Ovary (tissue), 9 donors: ENCODE data around the gene SPA17. TPM values are rescaled to one million over a fixed set of nuclear protein-coding genes. Genes with fewer than 3 reads are reported as not detected.

Source experiments
- DNase-seq, 5 donors: peaks; one replicate each; pipeline ENCODE4 v3.0.0-alpha.2; 2019 to 2020
- H3K27ac ChIP-seq, 2 donors: fragments of 200-600 bp; one replicate each; pipeline versions ENCODE4 v1.5.1 to v1.8.0; 2019 to 2022
- H3K27me3 ChIP-seq: fragments of 200-600 bp; one replicate; pipeline ENCODE4 v1.8.0; 2022
- H3K36me3 ChIP-seq: fragments of 200-600 bp; sonication (generic); one replicate; pipeline ENCODE4 v1.5.1; 2019
- H3K4me1 ChIP-seq: one replicate; pipeline ENCODE4 v1.8.1; 2013; ENCODE audit warnings: mild to moderate bottlenecking, moderate library complexity; ENCODE audit not compliant: insufficient read depth
- H3K4me3 ChIP-seq: fragments of 200-600 bp; sonication (generic); one replicate; pipeline ENCODE4 v1.5.1; 2017
- H3K9me3 ChIP-seq, 2 donors: fragments of 200-600 bp in 1 of 2; sonication (generic) in 1 of 2; one replicate each; pipeline versions ENCODE4 v1.5.1 to v1.8.1; 2013 to 2019; ENCODE audit warnings: mild to moderate bottlenecking in 1 of 2, moderate library complexity in 1 of 2
- EP300 ChIP-seq: sonication (generic); formaldehyde crosslinking; IDR thresholded peaks from one replicate; pipeline ENCODE4 v1.6.1; 2017; ENCODE audit warnings: antibody characterized with exemption
- POLR2A ChIP-seq: fragments of 450-650 bp; IDR thresholded peaks from one replicate; pipeline ENCODE4 v1.6.1; 2017; ENCODE audit warnings: antibody characterized with exemption, mild to moderate bottlenecking, moderate library complexity
- WGBS, 3 donors: extraction: QIAGEN DNeasy Blood & Tissue Kit in 1 of 3; methylation state at CpG; one replicate each; pipeline versions ENCODE4 v1.1.5 to v1.1.7; 2013 to 2017; 5-methylcytosine and 5-hydroxymethylcytosine counted together
- intact Hi-C, 4 donors: fragments of 100-400 bp; cut with DNase I; formaldehyde crosslinking; loops; one replicate each; pipeline versions ENCODE4 v1.11.0 to v1.15.1; 2022 to 2023
- polyA plus RNA-seq, 2 donors: library from polyadenylated mRNA; stranded (reverse); fragments of 200-250 nt in 1 of 2; fragments of 350-450 nt in 1 of 2; fragmentation: Illumina TruSeq in 1 of 2; extraction: RNeasy Lipid Tissue Mini Kit (QIAGEN cat#74804) in 1 of 2; gene quantifications; one replicate each; pipeline ENCODE4 v1.2.3, GENCODE V29; 2013 to 2014
- total RNA-seq, 7 donors: library from RNA; depleted of rRNA in 2 of 7; stranded (reverse); fragments of >200 nt in 2 of 7; fragmentation: NEBNext Ultra II Directional in 3 of 7; extraction: Animal tissue kit (Norgen Biotek cat#: 25700) in 3 of 7; gene quantifications; one replicate each; pipeline versions ENCODE4 v1.1.0 to v1.2.4, GENCODE V29; 2016 to 2023
- TF ChIP-seq, protein P1 (sequence below), 3 donors: fragments of 450-650 bp in 2 of 3; fragments of 200-600 bp in 1 of 3; IDR thresholded peaks; one replicate each; pipeline versions ENCODE4 v1.5.1 to v1.8.0; 2016 to 2022; ENCODE audit warnings: antibody characterized with exemption in 3 of 3, mild to moderate bottlenecking in 1 of 3
- donor health status: DM: no; HTN: no; CAD: no; lungs with moderate emphysema.
- donor health status: DM: no; HTN: no; CAD: no.
- donor health status: Bipolar disorder and iron deficiency.
- donor health status: DM: yes; HTN: yes; CAD: no.
- donor health status: DM: no; HTN: no; CAD: no.
- donor health status: DM: yes; HTN: yes; CAD: no.

SPA17 gene
- total and polyA plus RNA-seq, 9 donors: 1.3 to 30.1 (median 3.0) TPM

DNA sequence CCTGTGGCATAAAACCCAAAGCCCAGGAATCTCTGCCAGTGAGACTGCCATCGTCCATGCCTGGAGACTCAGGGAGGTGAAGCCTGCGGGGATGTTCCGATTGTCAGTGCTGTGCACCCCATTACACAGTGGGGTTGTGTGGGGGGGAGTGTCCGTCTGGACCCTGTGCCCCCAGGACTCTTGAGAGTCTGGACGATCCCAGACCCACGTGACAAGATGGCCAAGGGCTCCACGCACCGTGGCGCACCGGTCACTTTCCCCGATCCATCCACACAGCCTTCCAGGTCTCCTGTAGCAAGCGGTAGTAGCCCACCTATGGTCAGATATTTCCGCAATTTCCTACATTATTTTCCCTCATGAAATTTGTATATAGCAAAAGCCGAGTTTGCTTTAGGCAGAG, 45.1 kb downstream of the SPA17 start:
- intact Hi-C loops: no loop called here
- TF ChIP-seq POLR2A (no peak), EP300 (no peak)
- TF ChIP-seq, protein P1, sequence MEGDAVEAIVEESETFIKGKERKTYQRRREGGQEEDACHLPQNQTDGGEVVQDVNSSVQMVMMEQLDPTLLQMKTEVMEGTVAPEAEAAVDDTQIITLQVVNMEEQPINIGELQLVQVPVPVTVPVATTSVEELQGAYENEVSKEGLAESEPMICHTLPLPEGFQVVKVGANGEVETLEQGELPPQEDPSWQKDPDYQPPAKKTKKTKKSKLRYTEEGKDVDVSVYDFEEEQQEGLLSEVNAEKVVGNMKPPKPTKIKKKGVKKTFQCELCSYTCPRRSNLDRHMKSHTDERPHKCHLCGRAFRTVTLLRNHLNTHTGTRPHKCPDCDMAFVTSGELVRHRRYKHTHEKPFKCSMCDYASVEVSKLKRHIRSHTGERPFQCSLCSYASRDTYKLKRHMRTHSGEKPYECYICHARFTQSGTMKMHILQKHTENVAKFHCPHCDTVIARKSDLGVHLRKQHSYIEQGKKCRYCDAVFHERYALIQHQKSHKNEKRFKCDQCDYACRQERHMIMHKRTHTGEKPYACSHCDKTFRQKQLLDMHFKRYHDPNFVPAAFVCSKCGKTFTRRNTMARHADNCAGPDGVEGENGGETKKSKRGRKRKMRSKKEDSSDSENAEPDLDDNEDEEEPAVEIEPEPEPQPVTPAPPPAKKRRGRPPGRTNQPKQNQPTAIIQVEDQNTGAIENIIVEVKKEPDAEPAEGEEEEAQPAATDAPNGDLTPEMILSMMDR (IDR thresholded peaks at IDR 0.05): no peak
- Histone ChIP-seq H3K9me3 (no peaks in the 10 kb centered on the region), H3K4me1 (no peaks in the 10 kb centered on the region), H3K27ac (no peak overlapping the region), H3K27me3 (no peaks in the 10 kb centered on the region), H3K36me3 (no peaks in the 10 kb centered on the region), H3K4me3 (no peak overlapping the region)
- no peak for DNase-seq
- WGBS, 3 donors: 19 to 30% (median 28%) methylated on average over 14 of the region's 14 CpGs

DNA sequence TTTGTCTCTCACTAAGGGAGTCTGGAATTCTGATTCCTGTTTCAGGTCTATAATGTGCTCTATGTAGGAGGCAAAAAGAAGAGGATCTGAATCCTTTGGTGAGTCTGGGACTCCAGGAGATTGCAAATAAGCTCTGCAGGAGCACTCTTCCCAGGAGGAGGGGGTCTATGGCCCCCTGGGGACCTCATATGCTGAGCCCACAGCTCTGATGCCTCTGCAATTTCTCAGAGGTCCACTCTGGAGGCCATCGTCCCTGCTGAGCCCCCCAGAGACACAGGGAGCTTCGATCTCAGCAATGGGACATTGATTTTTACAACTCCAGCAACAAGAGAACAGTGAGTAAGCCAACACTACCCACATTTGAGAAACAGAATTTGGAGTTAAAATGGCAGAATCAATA, 45.8 kb downstream of the SPA17 start:
- intact Hi-C loops: no loop called here
- H3K36me3 ChIP-seq: no peaks in the 10 kb centered on the region
- H3K4me1 ChIP-seq: no peaks in the 10 kb centered on the region
- TF ChIP-seq, protein P1 (IDR thresholded peaks at IDR 0.05): no peak
- TF ChIP-seq POLR2A (no peak), EP300 (no peak)
- WGBS, 3 donors: 30 to 38% (median 30%) methylated on average over 2 of the region's 2 CpGs
- no peaks in the 10 kb centered on the region for H3K27me3 ChIP-seq
- no peak for DNase-seq
- H3K4me3 ChIP-seq: no peak overlapping the region
- no peak overlapping the region for H3K27ac ChIP-seq
- no peaks in the 10 kb centered on the region for H3K9me3 ChIP-seq

DNA sequence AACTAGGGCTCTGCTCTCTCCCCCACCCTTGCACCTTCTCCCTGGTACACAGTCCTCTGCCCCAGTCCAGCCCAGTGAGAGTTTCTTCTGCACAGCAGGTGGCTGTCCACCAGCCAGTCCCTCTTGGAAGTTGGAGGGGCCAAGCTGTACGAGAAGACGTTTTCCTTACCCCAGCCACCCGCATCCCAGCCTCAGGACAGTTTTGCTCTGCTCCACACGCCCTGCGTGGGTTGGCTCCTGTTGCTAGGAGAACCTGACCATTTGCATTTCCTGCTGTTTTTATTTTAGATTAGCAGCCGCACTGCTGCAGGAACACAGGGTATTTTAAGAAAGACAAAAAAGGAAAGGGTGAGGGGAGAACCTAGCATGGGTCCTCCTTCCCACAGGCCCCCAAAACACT, 48.5 kb downstream of the SPA17 start:
- no peak for DNase-seq
- Histone ChIP-seq H3K4me1 (no peaks in the 10 kb centered on the region), H3K36me3 (no peaks in the 10 kb centered on the region), H3K9me3 (no peaks in the 10 kb centered on the region), H3K27me3 (no peaks in the 10 kb centered on the region), H3K27ac (no peak overlapping the region), H3K4me3 (no peak overlapping the region)
- TF ChIP-seq POLR2A: no peak
- WGBS, 3 donors: 21 to 46% (median 32%) methylated on average over 6 of the region's 6 CpGs
- intact Hi-C loops: no loop called here

DNA sequence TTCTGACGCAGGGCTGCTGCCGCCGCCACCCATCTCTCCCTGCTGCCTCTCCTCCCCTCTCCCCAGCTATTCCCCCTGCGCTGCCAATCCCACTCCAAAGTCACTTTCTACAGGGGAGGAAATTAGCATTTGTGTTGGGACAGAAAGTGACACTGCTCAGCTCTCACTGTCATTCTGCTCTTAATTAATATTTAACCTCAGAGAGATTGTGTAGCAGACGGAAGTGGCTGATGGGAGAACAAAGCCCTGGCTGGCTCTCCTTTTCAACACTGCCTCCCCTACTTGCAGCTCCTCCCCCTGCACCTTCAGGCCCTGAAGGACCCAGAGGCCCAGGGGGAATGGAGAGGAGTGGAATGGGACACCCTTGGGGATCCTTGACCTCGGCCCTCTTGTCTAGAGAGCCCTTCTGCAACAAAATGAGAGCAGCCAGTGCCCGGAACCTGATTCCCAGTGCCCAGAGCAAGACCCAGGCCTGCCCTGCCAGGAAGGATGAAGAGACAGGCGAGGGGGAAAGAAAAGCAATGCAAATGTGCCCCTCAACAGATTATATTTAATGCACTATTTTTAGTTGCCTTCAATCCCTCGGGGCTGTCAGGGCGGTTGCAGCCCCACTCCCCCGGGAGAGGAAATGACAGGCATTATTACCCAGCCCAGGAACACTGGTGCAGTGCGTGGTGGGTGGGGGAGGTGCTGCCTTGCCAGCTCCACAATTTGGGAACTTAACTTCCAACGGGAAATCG, 51.4 kb downstream of the SPA17 start:
- Histone ChIP-seq H3K27me3 (no peaks in the 10 kb centered on the region), H3K4me1 (no peaks in the 10 kb centered on the region), H3K36me3 (no peaks in the 10 kb centered on the region), H3K27ac (no peak overlapping the region), H3K4me3 (no peak overlapping the region), H3K9me3 (no peaks in the 10 kb centered on the region)
- TF ChIP-seq, protein P1 (IDR thresholded peaks at IDR 0.05): no peak
- TF ChIP-seq EP300 (no peak), POLR2A (no peak)
- no peak for DNase-seq
- intact Hi-C loops: no loop called here
- 38 to 39% (median 38%) methylated on average over 14 of the region's 14 CpGs for WGBS, 3 donors

DNA sequence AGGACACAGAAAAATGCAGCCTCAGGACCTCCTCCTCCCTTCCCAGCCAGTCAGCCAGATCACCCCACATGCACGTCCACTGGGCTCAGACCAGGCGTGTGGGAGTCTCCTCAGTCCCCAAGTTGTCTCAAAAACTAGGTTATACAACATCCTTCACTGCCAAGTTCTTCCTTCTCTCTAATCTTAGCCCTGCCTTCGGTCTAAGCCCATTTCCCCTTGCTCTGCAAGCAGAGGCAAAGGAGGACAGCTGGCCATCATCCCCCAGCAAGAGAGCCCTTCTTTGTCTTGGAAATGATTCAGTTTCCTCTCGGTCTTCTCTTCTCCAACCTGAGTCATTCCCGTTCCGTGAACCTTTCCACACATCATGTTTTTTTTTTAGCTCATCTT, 52.0 kb downstream of the SPA17 start:
- no peak overlapping the region for H3K27ac ChIP-seq
- TF ChIP-seq POLR2A (no peak), EP300 (no peak)
- TF ChIP-seq, protein P1 (IDR thresholded peaks at IDR 0.05): no peak
- no peaks in the 10 kb centered on the region for H3K36me3 ChIP-seq
- no peaks in the 10 kb centered on the region for H3K9me3 ChIP-seq
- H3K27me3 ChIP-seq: no peaks in the 10 kb centered on the region
- no peak overlapping the region for H3K4me3 ChIP-seq
- no peaks in the 10 kb centered on the region for H3K4me1 ChIP-seq
- intact Hi-C loops: no loop called here
- 3 to 4% (median 3%) methylated on average over 6 of the region's 6 CpGs for WGBS, 3 donors
- no peak for DNase-seq
